Measurements from ENCODE around the gene GRID2. TPM values are rescaled to one million over a fixed set of nuclear protein-coding genes. Genes with fewer than 3 reads are reported as not detected.

Gene GRID2
- total and polyA plus RNA-seq, 7 experiments from 2014 or later, result not detected

GRCh38 chr4:92304606-92305005 is 840 bp downstream of the GRID2 start:
- Mint-ChIP-seq H3K36me3 (peaks cover 0 to 3% (median 0%) of the 10 kb centered on the region in 5 donors), H3K4me1 (peaks cover 0 to 8% (median 3%) of the 10 kb centered on the region in 7 donors), H3K9me3 (peaks cover 0 to 9% (median 0%) of the 10 kb centered on the region in 11 donors), H3K27ac (no peak overlapping the region), H3K27me3 (peaks cover 17 to 48% (median 42%) of the 10 kb centered on the region in 5 donors), H3K4me3 (peak overlapping the region in 2 of 10 donors; percentile 12 to 16)
- ChIA-PET POLR2A (no interaction called here), CTCF (no interaction called here)
- H3K9me3 ChIP-seq (ENCODE audit: control insufficient read depth in 2 of 3, low read length in 3 of 3), result no peaks in the 10 kb centered on the region
- DNase-seq (no peak), ATAC-seq (no peak)
- no peaks in the 10 kb centered on the region for H3K4me1 ChIP-seq (ENCODE audit: control insufficient read depth in 2 of 2, insufficient read depth in 2 of 2, low read length in 2 of 2)
- H3K4me3 ChIP-seq (ENCODE audit: low read length), result no peak overlapping the region
- no peaks in the 10 kb centered on the region for H3K27me3 ChIP-seq (ENCODE audit: control insufficient read depth in 2 of 2, insufficient read depth in 2 of 2, low read length in 2 of 2)
- no peaks in the 10 kb centered on the region for H3K36me3 ChIP-seq (ENCODE audit: control insufficient read depth in 2 of 3, insufficient read depth in 3 of 3, low read length in 3 of 3)
- no peak overlapping the region for H3K27ac ChIP-seq (ENCODE audit: low read depth, low read length)
- intact Hi-C loops (cut with micrococcal nuclease), result no loop called here

- no peaks in the 10 kb centered on the region for H3K4me1 ChIP-seq (ENCODE audit: control insufficient read depth in 2 of 2, insufficient read depth in 2 of 2, low read length in 2 of 2)
- H3K27ac ChIP-seq (ENCODE audit: low read depth, low read length), result no peak overlapping the region
- Mint-ChIP-seq H3K27ac (no peak overlapping the region), H3K36me3 (peaks cover 0 to 3% (median 0%) of the 10 kb centered on the region in 5 donors), H3K4me3 (peak overlapping the region in 1 of 10 donors; percentile 12), H3K4me1 (peaks cover 0 to 8% (median 3%) of the 10 kb centered on the region in 7 donors), H3K9me3 (peaks cover 0 to 9% (median 0%) of the 10 kb centered on the region in 11 donors), H3K27me3 (peaks cover 17 to 48% (median 42%) of the 10 kb centered on the region in 5 donors)
- no peaks in the 10 kb centered on the region for H3K27me3 ChIP-seq (ENCODE audit: control insufficient read depth in 2 of 2, insufficient read depth in 2 of 2, low read length in 2 of 2)
- ChIA-PET CTCF (no interaction called here), POLR2A (no interaction called here)
- H3K36me3 ChIP-seq (ENCODE audit: control insufficient read depth in 2 of 3, insufficient read depth in 3 of 3, low read length in 3 of 3), result no peaks in the 10 kb centered on the region
- no peaks in the 10 kb centered on the region for H3K9me3 ChIP-seq (ENCODE audit: control insufficient read depth in 2 of 3, low read length in 3 of 3)
- ATAC-seq (no peak), DNase-seq (no peak)
- H3K4me3 ChIP-seq (ENCODE audit: low read length), result no peak overlapping the region
- intact Hi-C loops (cut with micrococcal nuclease), result no loop called here
Measured at GRCh38 chr4:92305148-92305877, 1.5 kb downstream of the GRID2 start.

GRCh38 chr4:92305878-92306520 is 2.2 kb downstream of the GRID2 start:
- H3K9me3 ChIP-seq (ENCODE audit: control insufficient read depth in 2 of 3, low read length in 3 of 3), result no peaks in the 10 kb centered on the region
- H3K4me3 Mint-ChIP-seq, result no peak overlapping the region
- intact Hi-C loops (cut with micrococcal nuclease), result no loop called here
- ATAC-seq, result no peak
- H3K27ac ChIP-seq (ENCODE audit: low read depth, low read length), result no peak overlapping the region
- ChIA-PET CTCF (no interaction called here), POLR2A (no interaction called here)
- no peaks in the 10 kb centered on the region for H3K27me3 ChIP-seq (ENCODE audit: control insufficient read depth in 2 of 2, insufficient read depth in 2 of 2, low read length in 2 of 2)
- no peak overlapping the region for H3K4me3 ChIP-seq (ENCODE audit: low read length)
- H3K36me3 Mint-ChIP-seq, result peaks cover 0 to 3% (median 0%) of the 10 kb centered on the region in 5 donors
- peaks cover 17 to 48% (median 42%) of the 10 kb centered on the region in 5 donors for H3K27me3 Mint-ChIP-seq
- H3K27ac Mint-ChIP-seq, result no peak overlapping the region
- no peaks in the 10 kb centered on the region for H3K36me3 ChIP-seq (ENCODE audit: control insufficient read depth in 2 of 3, insufficient read depth in 3 of 3, low read length in 3 of 3)
- peaks cover 0 to 9% (median 0%) of the 10 kb centered on the region in 11 donors for H3K9me3 Mint-ChIP-seq
- peaks cover 0 to 8% (median 3%) of the 10 kb centered on the region in 7 donors for H3K4me1 Mint-ChIP-seq
- no peaks in the 10 kb centered on the region for H3K4me1 ChIP-seq (ENCODE audit: control insufficient read depth in 2 of 2, insufficient read depth in 2 of 2, low read length in 2 of 2)
- DNase-seq, result no peak

GRCh38 chr4:92307181-92307580 is 3.4 kb downstream of the GRID2 start:
- H3K27ac Mint-ChIP-seq, result no peak overlapping the region
- Histone ChIP-seq H3K36me3 (ENCODE audit: control insufficient read depth in 2 of 3, insufficient read depth in 3 of 3, low read length in 3 of 3) (no peaks in the 10 kb centered on the region), H3K4me3 (ENCODE audit: low read length) (no peak overlapping the region), H3K27me3 (ENCODE audit: control insufficient read depth in 2 of 2, insufficient read depth in 2 of 2, low read length in 2 of 2) (no peaks in the 10 kb centered on the region), H3K27ac (ENCODE audit: low read depth, low read length) (no peak overlapping the region), H3K4me1 (ENCODE audit: control insufficient read depth in 2 of 2, insufficient read depth in 2 of 2, low read length in 2 of 2) (no peaks in the 10 kb centered on the region), H3K9me3 (ENCODE audit: control insufficient read depth in 2 of 3, low read length in 3 of 3) (no peaks in the 10 kb centered on the region)
- ATAC-seq (no peak), DNase-seq (no peak)
- ChIA-PET POLR2A (no interaction called here), CTCF (no interaction called here)
- H3K4me3 Mint-ChIP-seq, result no peak overlapping the region
- H3K4me1 Mint-ChIP-seq, result peaks cover 0 to 8% (median 3%) of the 10 kb centered on the region in 7 donors
- H3K36me3 Mint-ChIP-seq, result peaks cover 0 to 3% (median 0%) of the 10 kb centered on the region in 5 donors
- H3K27me3 Mint-ChIP-seq, result peaks cover 17 to 48% (median 40%) of the 10 kb centered on the region in 5 donors
- intact Hi-C loops (cut with micrococcal nuclease), result no loop called here
- H3K9me3 Mint-ChIP-seq, result peaks cover 0 to 8% (median 1%) of the 10 kb centered on the region in 11 donors

- intact Hi-C loops (cut with micrococcal nuclease), result no loop called here
- H3K4me1 ChIP-seq (ENCODE audit: control insufficient read depth in 2 of 2, insufficient read depth in 2 of 2, low read length in 2 of 2), result no peaks in the 10 kb centered on the region
Measured at GRCh38 chr4:92307866-92308265, 4.1 kb downstream of the GRID2 start.

GRCh38 chr4:92317047-92317446 is 13.3 kb downstream of the GRID2 start:
- Mint-ChIP-seq H3K27me3 (no peaks in the 10 kb centered on the region), H3K36me3 (no peaks in the 10 kb centered on the region), H3K9me3 (peaks cover 0 to 14% (median 4%) of the 10 kb centered on the region in 11 donors), H3K4me1 (no peaks in the 10 kb centered on the region), H3K27ac (no peak overlapping the region), H3K4me3 (no peak overlapping the region)
- POLR2A ChIA-PET, result no interaction called here
- Histone ChIP-seq H3K4me1 (ENCODE audit: control insufficient read depth in 2 of 2, insufficient read depth in 2 of 2, low read length in 2 of 2) (no peaks in the 10 kb centered on the region), H3K36me3 (ENCODE audit: control insufficient read depth in 2 of 3, insufficient read depth in 3 of 3, low read length in 3 of 3) (no peaks in the 10 kb centered on the region), H3K4me3 (ENCODE audit: low read length) (no peak overlapping the region), H3K9me3 (ENCODE audit: control insufficient read depth in 2 of 3, low read length in 3 of 3) (no peaks in the 10 kb centered on the region), H3K27me3 (ENCODE audit: control insufficient read depth in 2 of 2, insufficient read depth in 2 of 2, low read length in 2 of 2) (no peaks in the 10 kb centered on the region), H3K27ac (ENCODE audit: low read depth, low read length) (no peak overlapping the region)
- DNase-seq, result no peak
- CTCF ChIA-PET, result interaction anchor here (0.6 kb wide), 1 partner anchor 454 kb away, joined by 3 read pairs; no protein-coding TSS in a partner anchor
- ATAC-seq, result no peak
- intact Hi-C loops (cut with micrococcal nuclease), result no loop called here

More at GRCh38 chr4:92307866-92308265, 4.1 kb downstream of the GRID2 start:
- CTCF ChIA-PET, result no interaction called here
- Histone ChIP-seq H3K4me3 (ENCODE audit: low read length) (no peak overlapping the region), H3K36me3 (ENCODE audit: control insufficient read depth in 2 of 3, insufficient read depth in 3 of 3, low read length in 3 of 3) (no peaks in the 10 kb centered on the region), H3K27ac (ENCODE audit: low read depth, low read length) (no peak overlapping the region), H3K9me3 (ENCODE audit: control insufficient read depth in 2 of 3, low read length in 3 of 3) (no peaks in the 10 kb centered on the region), H3K27me3 (ENCODE audit: control insufficient read depth in 2 of 2, insufficient read depth in 2 of 2, low read length in 2 of 2) (no peaks in the 10 kb centered on the region)
- DNase-seq (no peak), ATAC-seq (no peak)
- Mint-ChIP-seq H3K27me3 (peaks cover 17 to 43% (median 34%) of the 10 kb centered on the region in 5 donors), H3K9me3 (peaks cover 0 to 7% (median 4%) of the 10 kb centered on the region in 11 donors), H3K4me3 (no peak overlapping the region), H3K36me3 (peaks cover 0 to 3% (median 0%) of the 10 kb centered on the region in 5 donors), H3K4me1 (peaks cover 0 to 8% (median 3%) of the 10 kb centered on the region in 7 donors), H3K27ac (no peak overlapping the region)
- POLR2A ChIA-PET, result no interaction called here
